HEK293 (cell line): ENCODE results near the gene DIDO1.
A peak's percentile ranks its signal among the peaks of the same experiment; 100 is the strongest.

Experiments used
- CTCF ChIA-PET: fragments of 350-600 bp; formaldehyde crosslinking; extraction: SDS; loops from one replicate; lab custom pipeline; 2021; ENCODE audit warnings: antibody characterized with exemption; lab: Yijun Ruan, JAX
- POLR2A ChIA-PET: fragments of 300-600 bp; formaldehyde crosslinking; extraction: SDS; loops from one replicate; lab custom pipeline; 2020; ENCODE audit warnings: antibody characterized with exemption, inconsistent platforms; lab: Yijun Ruan, JAX
- H3K27ac ChIP-seq: fragments of 200-500 bp; sonication (Bioruptor generic); 2 replicates; pipeline ENCODE4 v1.5.1; 2014; ENCODE audit warnings: low read depth, low read length, control low read depth, inconsistent platforms; ENCODE audit errors: extremely low read depth
- H3K36me3 ChIP-seq, 2 experiments: fragments of 200-500 bp in 1 of 2; sonication (Bioruptor generic) in 1 of 2; 1 replicate in 1 of 2; 2 replicates in 1 of 2; pipeline ENCODE4 v1.5.1; 2014 to 2017; ENCODE audit warnings: inconsistent platforms in 2 of 2, low read length in 2 of 2; ENCODE audit not compliant: control insufficient read depth in 2 of 2, insufficient read depth in 1 of 2
- H3K4me1 ChIP-seq: fragments of 200-500 bp; sonication (Bioruptor generic); 2 replicates; pipeline ENCODE4 v1.5.1; 2014; ENCODE audit warnings: mild to moderate bottlenecking, low read length, inconsistent platforms; ENCODE audit not compliant: control insufficient read depth, insufficient read depth
- H3K4me3 ChIP-seq: 2 replicates; pipeline ENCODE4 v1.5.1; 2011; ENCODE audit warnings: low read depth, mild to moderate bottlenecking, control low read depth, low read length, moderate library complexity
- H3K9me3 ChIP-seq: fragments of 200-500 bp; sonication (Bioruptor generic); 2 replicates; pipeline ENCODE4 v1.5.1; 2014; ENCODE audit warnings: low read depth, low read length, inconsistent platforms; ENCODE audit not compliant: control insufficient read depth, insufficient read depth
- ZBTB17 ChIP-seq: fragments of 450-650 bp; formaldehyde crosslinking; IDR thresholded peaks from 2 replicates; pipeline ENCODE4 v1.5.1; 2016; ENCODE audit warnings: missing biosample characterization, missing genetic modification characterization
- ZNF10 ChIP-seq: fragments of 450-650 bp; formaldehyde crosslinking; IDR thresholded peaks from 2 replicates; pipeline ENCODE4 v1.5.1; 2017; ENCODE audit warnings: missing biosample characterization, missing genetic modification characterization
- ZNF133 ChIP-seq: fragments of 450-650 bp; formaldehyde crosslinking; IDR thresholded peaks from 2 replicates; pipeline ENCODE4 v1.5.1; 2016; ENCODE audit warnings: missing biosample characterization, missing genetic modification characterization
- ZNF148 ChIP-seq: fragments of 450-650 bp; formaldehyde crosslinking; IDR thresholded peaks from 2 replicates; pipeline ENCODE4 v1.5.0; 2017; ENCODE audit warnings: missing biosample characterization, missing genetic modification characterization, borderline replicate concordance
- ZNF26 ChIP-seq: fragments of 450-650 bp; formaldehyde crosslinking; IDR thresholded peaks from 2 replicates; pipeline ENCODE4 v1.5.1; 2016; ENCODE audit warnings: missing biosample characterization, missing genetic modification characterization
- ZNF416 ChIP-seq: fragments of 450-650 bp; formaldehyde crosslinking; IDR thresholded peaks from 2 replicates; pipeline ENCODE4 v1.5.1; 2016; ENCODE audit warnings: missing biosample characterization, missing genetic modification characterization
- ZNF473 ChIP-seq: fragments of 450-650 bp; formaldehyde crosslinking; IDR thresholded peaks from 2 replicates; pipeline ENCODE4 v1.5.1; 2017; ENCODE audit warnings: missing biosample characterization, missing genetic modification characterization
- ZNF529 ChIP-seq: fragments of 450-650 bp; formaldehyde crosslinking; IDR thresholded peaks from 2 replicates; pipeline ENCODE4 v1.5.1; 2017; ENCODE audit warnings: missing genetic modification characterization, missing biosample characterization; ENCODE audit not compliant: insufficient replicate concordance
- ZNF580 ChIP-seq: fragments of 450-650 bp; formaldehyde crosslinking; IDR thresholded peaks from 2 replicates; pipeline ENCODE4 v1.5.1; 2016; ENCODE audit warnings: missing biosample characterization, missing genetic modification characterization
- ZNF585B ChIP-seq: fragments of 450-650 bp; formaldehyde crosslinking; IDR thresholded peaks from 2 replicates; pipeline ENCODE4 v1.5.1; 2016; ENCODE audit warnings: missing biosample characterization, missing genetic modification characterization
- ZNF600 ChIP-seq: fragments of 450-650 bp; formaldehyde crosslinking; IDR thresholded peaks from 2 replicates; pipeline ENCODE4 v1.5.1; 2016; ENCODE audit warnings: missing biosample characterization, missing genetic modification characterization
- ZNF664 ChIP-seq: fragments of 450-650 bp; formaldehyde crosslinking; IDR thresholded peaks from 2 replicates; pipeline ENCODE4 v1.5.1; 2016; ENCODE audit warnings: missing biosample characterization, missing genetic modification characterization
- ZNF768 ChIP-seq: fragments of 450-650 bp; formaldehyde crosslinking; IDR thresholded peaks from 2 replicates; pipeline ENCODE4 v1.5.1; 2018; ENCODE audit warnings: missing biosample characterization, mild to moderate bottlenecking, missing genetic modification characterization

Gene DIDO1

GRCh38 chr20:62846166-62846890 is 80.0 kb downstream of the DIDO1 start:
- ChIA-PET CTCF (interaction anchor here (0.8 to 1.8 kb wide), 6 partner anchors 11 to 346 kb away, joined by 3 to 8 read pairs (median 4); no protein-coding TSS in a partner anchor), POLR2A (interaction anchor here (0.8 to 0.9 kb wide), 2 partner anchors 10 to 29 kb away, joined by 3 read pairs; no protein-coding TSS in a partner anchor)
- Histone ChIP-seq H3K4me1 (no peaks in the 10 kb centered on the region), H3K4me3 (no peak overlapping the region), H3K27ac (no peak overlapping the region), H3K9me3 (no peaks in the 10 kb centered on the region), H3K36me3 (peaks cover 0 to 41% of the 10 kb centered on the region in 2 experiments; a peak in 2 of 3 replicates)
- TF ChIP-seq ZNF529 (tag by site-specific recombination): no peak
- 0 out of 2 replicates have a peak, but pooled peaks have one; percentile 17 for TF ChIP-seq ZBTB17 (tag by site-specific recombination)

GRCh38 chr20:62845416-62846160 is 80.7 kb downstream of the DIDO1 start:
- no peaks in the 10 kb centered on the region for H3K4me1 ChIP-seq
- TF ChIP-seq ZNF580 (tag by site-specific recombination) (no peak), ZNF600 (tag by site-specific recombination) (peak; percentile 37; the same call in 1 of the 2 replicates), ZNF133 (tag by site-specific recombination) (no peak), ZNF10 (tag by site-specific recombination) (peak; percentile 56; the same call in 1 of the 2 replicates)
- no peak overlapping the region for H3K27ac ChIP-seq
- no peak overlapping the region for H3K4me3 ChIP-seq
- CTCF ChIA-PET: interaction anchor here (0.8 kb wide), 1 partner anchor 22 kb away, joined by 3 read pairs; no protein-coding TSS in a partner anchor
- H3K36me3 ChIP-seq: peaks cover 0 to 37% of the 10 kb centered on the region in 2 experiments; a peak in 2 of 3 replicates
- no peaks in the 10 kb centered on the region for H3K9me3 ChIP-seq
- POLR2A ChIA-PET: interaction anchor here (0.8 kb wide), 1 partner anchor 11 kb away, joined by 3 read pairs; no protein-coding TSS in a partner anchor

GRCh38 chr20:62844182-62844581 is 82.1 kb downstream of the DIDO1 start:
- Histone ChIP-seq H3K4me1 (no peaks in the 10 kb centered on the region), H3K9me3 (no peaks in the 10 kb centered on the region), H3K4me3 (no peak overlapping the region), H3K27ac (no peak overlapping the region), H3K36me3 (peaks cover 0 to 36% of the 10 kb centered on the region in 2 experiments; a peak in 2 of 3 replicates)
- TF ChIP-seq ZNF664 (tag by site-specific recombination) (no peak), ZNF26 (no peak), ZNF768 (tag by site-specific recombination) (no peak), ZNF585B (tag by site-specific recombination) (no peak), ZNF416 (no peak), ZNF148 (tag by site-specific recombination) (no peak), ZNF473 (tag by site-specific recombination) (no peak)
- CTCF ChIA-PET: interaction anchor here (0.7 kb wide), 3 partner anchors 9 to 339 kb away, joined by 3 to 5 read pairs (median 4); no protein-coding TSS in a partner anchor
- POLR2A ChIA-PET: no interaction called here
